Spleen (tissue), 11 donors: ENCODE data around the gene NIPAL3. TPM values are rescaled to one million over a fixed set of nuclear protein-coding genes. Genes with fewer than 3 reads are reported as not detected.

Source experiments
- DNase-seq: peaks from one replicate; pipeline ENCODE4 v3.0.0-alpha.2; 2020
- H3K27ac ChIP-seq, 8 donors: fragments of 200-600 bp; sonication (generic) in 7 of 8; 1 replicate in 4 of 8; 2 replicates in 4 of 8; pipeline versions ENCODE4 v1.5.0 to v1.8.0; 2016 to 2021; ENCODE audit warnings: inconsistent platforms in 4 of 8, mild to moderate bottlenecking in 4 of 8, moderate library complexity in 1 of 8
- H3K27me3 ChIP-seq, 7 donors: fragments of 200-600 bp; sonication (generic) in 6 of 7; replicated peaks in 1 of 7; 1 replicate in 4 of 7; 2 replicates in 3 of 7; pipeline versions ENCODE4 v1.5.0 to v1.8.0; 2016 to 2021; ENCODE audit warnings: inconsistent platforms in 3 of 7, mild to moderate bottlenecking in 1 of 7
- H3K36me3 ChIP-seq, 6 donors: fragments of 200-600 bp; sonication (generic) in 5 of 6; 1 replicate in 4 of 6; 2 replicates in 2 of 6; pipeline versions ENCODE4 v1.5.0 to v1.8.0; 2016 to 2021; ENCODE audit warnings: inconsistent platforms in 2 of 6
- H3K4me1 ChIP-seq, 6 donors: fragments of 200-600 bp; sonication (generic) in 5 of 6; 1 replicate in 3 of 6; 2 replicates in 3 of 6; pipeline versions ENCODE4 v1.5.0 to v1.8.0; 2016 to 2021; ENCODE audit warnings: inconsistent platforms in 3 of 6
- H3K4me3 ChIP-seq, 8 donors: fragments of 200-600 bp; sonication (generic) in 7 of 8; 1 replicate in 4 of 8; 2 replicates in 4 of 8; pipeline versions ENCODE4 v1.5.0 to v1.8.0; 2016 to 2021; ENCODE audit warnings: inconsistent platforms in 4 of 8, mild to moderate bottlenecking in 4 of 8, moderate library complexity in 2 of 8
- H3K9me3 ChIP-seq, 8 donors: fragments of 200-600 bp; sonication (generic) in 7 of 8; 1 replicate in 4 of 8; 2 replicates in 4 of 8; pipeline versions ENCODE4 v1.5.0 to v1.8.0; 2016 to 2021; ENCODE audit warnings: inconsistent platforms in 4 of 8
- CTCF ChIP-seq, 11 experiments: fragments of 200-600 bp in 7 of 11; fragments of 450-650 bp in 4 of 11; sonication (generic) in 4 of 11; IDR thresholded peaks in 8 of 11; conservative IDR thresholded peaks in 3 of 11; 1 replicate in 7 of 11; 2 replicates in 4 of 11; pipeline versions ENCODE4 v1.4.0 to v1.8.0; 2016 to 2021; ENCODE audit warnings: antibody characterized with exemption in 11 of 11, inconsistent platforms in 4 of 11, mild to moderate bottlenecking in 1 of 11
- POLR2A ChIP-seq, 3 donors: fragments of 450-650 bp; IDR thresholded peaks; one replicate each; pipeline ENCODE4 v1.5.1; 2017; ENCODE audit warnings: antibody characterized with exemption in 3 of 3, mild to moderate bottlenecking in 1 of 3
- POLR2AphosphoS5 ChIP-seq, 3 donors: sonication (generic); formaldehyde crosslinking; IDR thresholded peaks; one replicate each; pipeline ENCODE4 v1.5.1; 2017; ENCODE audit warnings: antibody characterized with exemption in 3 of 3
- WGBS, 5 donors: extraction: QIAGEN DNeasy Blood & Tissue Kit in 3 of 5; methylation state at CpG; one replicate each; pipeline versions ENCODE4 v1.1.5 to v1.1.7; 2013 to 2018; 5-methylcytosine and 5-hydroxymethylcytosine counted together
- intact Hi-C: fragments of 100-400 bp; cut with DNase I; formaldehyde crosslinking; loops from one replicate; pipeline ENCODE4 v1.15.0; 2023; ENCODE audit warnings: low total_unique reads
- polyA plus RNA-seq, 3 donors: library from polyadenylated mRNA; stranded (reverse); fragments of 200-250 nt; gene quantifications; one replicate each; pipeline ENCODE4 v1.2.1, GENCODE V29; 2013
- total RNA-seq, 7 donors: library from RNA; depleted of rRNA in 3 of 7; stranded (reverse); fragments of >200 nt in 3 of 7; fragmentation: NEBNext Ultra II Directional in 4 of 7; extraction: Animal tissue kit (Norgen Biotek cat#: 25700) in 4 of 7; gene quantifications; one replicate each; pipeline versions ENCODE4 v1.1.0 to v1.2.1, GENCODE V29; 2016 to 2021
- donor health status: healthy with polysubstance abuse.
- donor health status: DM: no; HTN: no; CAD: no; lungs with moderate emphysema.
- donor health status: DM: no; HTN: no; CAD: no.
- donor health status: Bipolar disorder and iron deficiency.
- donor health status: healthy.
- donor health status: DM: no; HTN: no; CAD: no.
- donor health status: DM: yes; HTN: yes; CAD: no.

The NIPAL3 gene
- total and polyA plus RNA-seq, 10 donors = 5.3 to 49.2 (median 24.7) TPM

- intact Hi-C loops = no loop called here
- peaks cover 0 to 36% (median 0%) of the 10 kb centered on the region in 6 donors for H3K36me3 ChIP-seq
- no peak for DNase-seq
- TF ChIP-seq POLR2A (IDR thresholded peaks at IDR 0.05) = no peak
- no peak for TF ChIP-seq POLR2AphosphoS5 (IDR thresholded peaks at IDR 0.05)
- no peak for TF ChIP-seq CTCF (IDR thresholded peaks at IDR 0.05 in 8 of 11, conservative IDR thresholded peaks at IDR 0.05 in 3 of 11)
- no peaks in the 10 kb centered on the region for H3K27me3 ChIP-seq
- H3K9me3 ChIP-seq = no peaks in the 10 kb centered on the region
- no peak overlapping the region for H3K27ac ChIP-seq
- H3K4me1 ChIP-seq = peaks cover 0 to 21% (median 13%) of the 10 kb centered on the region in 6 donors
- H3K4me3 ChIP-seq = no peak overlapping the region
- 86 to 97% (median 93%) methylated on average over 5 of the region's 5 CpGs for WGBS, 5 donors
Observed at GRCh38 chr1:24380508-24380907, 35.1 kb upstream of the NIPAL3 start.

GRCh38 chr1:24381256-24381655 lies 34.3 kb upstream of the NIPAL3 start:
- peaks cover 0 to 27% (median 18%) of the 10 kb centered on the region in 6 donors for H3K4me1 ChIP-seq
- 93 to 98% (median 97%) methylated on average over 2 of the region's 2 CpGs for WGBS, 5 donors
- no peak overlapping the region for H3K4me3 ChIP-seq
- no peak for TF ChIP-seq POLR2AphosphoS5 (IDR thresholded peaks at IDR 0.05)
- TF ChIP-seq CTCF (IDR thresholded peaks at IDR 0.05 in 8 of 11, conservative IDR thresholded peaks at IDR 0.05 in 3 of 11) = no peak
- TF ChIP-seq POLR2A (IDR thresholded peaks at IDR 0.05) = no peak
- no peaks in the 10 kb centered on the region for H3K9me3 ChIP-seq
- no peaks in the 10 kb centered on the region for H3K27me3 ChIP-seq
- peaks cover 0 to 36% (median 0%) of the 10 kb centered on the region in 6 donors for H3K36me3 ChIP-seq
- intact Hi-C loops = no loop called here
- H3K27ac ChIP-seq = no peak overlapping the region
- no peak for DNase-seq

GRCh38 chr1:24382165-24382577 lies 33.4 kb upstream of the NIPAL3 start:
- Histone ChIP-seq H3K36me3 (peaks cover 0 to 36% (median 0%) of the 10 kb centered on the region in 6 donors), H3K27me3 (no peaks in the 10 kb centered on the region), H3K4me3 (no peak overlapping the region), H3K9me3 (no peaks in the 10 kb centered on the region), H3K4me1 (peaks cover 0 to 27% (median 18%) of the 10 kb centered on the region in 6 donors), H3K27ac (no peak overlapping the region)
- intact Hi-C loops = no loop called here
- no peak for DNase-seq
- 91 to 98% (median 96%) methylated on average over 8 of the region's 8 CpGs for WGBS, 5 donors
- TF ChIP-seq POLR2AphosphoS5 (IDR thresholded peaks at IDR 0.05) (no peak), CTCF (IDR thresholded peaks at IDR 0.05 in 8 of 11, conservative IDR thresholded peaks at IDR 0.05 in 3 of 11) (no peak), POLR2A (IDR thresholded peaks at IDR 0.05) (no peak)

- 79 to 93% (median 87%) methylated on average over 2 of the region's 2 CpGs for WGBS, 5 donors
- intact Hi-C loops = no loop called here
- Histone ChIP-seq H3K4me1 (peaks cover 0 to 27% (median 18%) of the 10 kb centered on the region in 6 donors), H3K27ac (peak overlapping the region in 5 of 8 donors; percentile 58 to 86 (median 84)), H3K27me3 (no peaks in the 10 kb centered on the region), H3K4me3 (peak overlapping the region in 1 of 8 donors; percentile 51), H3K36me3 (peaks cover 0 to 27% (median 0%) of the 10 kb centered on the region in 6 donors), H3K9me3 (no peaks in the 10 kb centered on the region)
- TF ChIP-seq POLR2AphosphoS5 (IDR thresholded peaks at IDR 0.05) = no peak
- no peak for TF ChIP-seq CTCF (IDR thresholded peaks at IDR 0.05 in 8 of 11, conservative IDR thresholded peaks at IDR 0.05 in 3 of 11)
- TF ChIP-seq POLR2A (IDR thresholded peaks at IDR 0.05) = no peak
- no peak for DNase-seq
Observed at GRCh38 chr1:24383381-24383940, 32.1 kb upstream of the NIPAL3 start.
